NCI-H1048 (cell line): ENCODE measurements around the gene FOSL2.

Experiments used
- DNase-seq: peaks from one replicate; lab custom pipeline; 2025; lab: John Stamatoyannopoulos, UW

Gene FOSL2

DNA sequence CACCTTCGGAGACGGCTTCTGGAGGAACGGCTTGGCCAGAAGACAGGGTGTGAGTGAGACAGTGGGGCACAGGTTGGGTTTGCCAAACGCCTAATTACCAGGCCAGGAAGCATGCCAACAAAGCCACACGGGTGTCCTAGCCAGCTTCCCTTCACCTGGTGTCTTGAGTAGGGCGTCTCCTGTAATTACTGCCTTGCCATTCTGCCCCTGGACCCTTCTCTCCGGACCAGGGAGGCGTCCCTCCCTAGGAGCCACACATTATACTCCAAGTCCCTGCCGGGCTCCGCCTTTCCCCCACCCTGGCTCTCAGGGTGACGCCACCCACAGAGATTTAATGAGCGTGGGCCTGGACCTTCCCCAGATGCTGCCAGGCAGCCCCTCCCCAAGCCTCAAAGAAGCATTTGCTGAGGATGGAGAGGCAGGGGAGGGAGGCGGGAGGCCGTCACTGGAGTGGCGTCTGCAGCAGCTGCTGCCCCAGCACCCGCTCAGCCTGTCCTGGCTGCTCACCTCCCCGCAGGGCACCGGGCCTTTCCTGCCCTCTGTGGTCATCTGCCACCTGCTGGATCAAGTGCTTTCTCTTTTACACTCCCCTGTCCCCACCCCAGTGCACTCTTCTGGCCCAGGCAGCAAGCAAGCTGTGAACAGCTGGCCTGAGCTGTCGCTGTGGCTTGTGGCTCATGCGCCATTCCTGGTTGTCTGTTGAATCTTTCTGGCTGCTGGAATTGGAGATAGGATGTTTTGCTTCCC is 20.7 kb downstream of the FOSL2 start:
- no peak for DNase-seq

DNA sequence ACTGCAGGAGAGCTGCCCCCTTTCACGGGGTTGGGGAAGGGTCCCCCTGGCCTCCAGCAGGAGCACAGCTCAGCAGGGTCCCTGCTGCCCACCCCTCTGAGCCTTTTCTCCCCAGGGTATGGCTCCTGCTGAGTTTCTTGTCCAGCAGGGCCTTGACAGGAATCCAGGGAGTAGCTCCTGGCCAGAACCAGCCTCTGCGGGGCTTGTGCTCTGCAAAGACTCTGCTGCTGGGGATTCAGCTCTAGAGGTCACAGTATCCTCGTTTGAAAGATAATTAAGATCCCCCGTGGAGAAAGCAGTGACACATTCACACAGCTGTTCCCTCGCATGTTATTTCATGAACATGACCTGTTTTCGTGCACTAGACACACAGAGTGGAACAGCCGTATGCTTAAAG is 21.2 kb downstream of the FOSL2 start:
- DNase-seq: no peak

DNA sequence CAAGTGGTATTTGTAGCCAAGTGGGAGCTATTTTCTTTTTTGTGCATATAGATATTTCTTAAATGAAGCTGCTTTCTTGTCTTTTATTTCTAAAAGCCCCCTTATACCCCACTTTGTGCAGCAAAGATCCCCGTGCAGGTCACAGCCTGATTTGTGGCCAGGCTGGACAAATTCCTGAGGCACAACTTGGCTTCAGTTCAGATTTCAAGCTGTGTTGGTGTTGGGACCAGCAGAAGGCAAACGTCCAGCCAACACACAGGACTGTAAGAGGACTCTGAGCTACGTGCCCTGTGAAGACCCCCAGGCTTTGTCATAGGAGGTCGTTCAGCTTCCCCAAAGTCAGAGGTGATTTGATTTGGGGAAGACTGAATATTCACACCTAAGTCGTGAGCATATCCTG is 21.9 kb downstream of the FOSL2 start:
- no peak for DNase-seq

DNA sequence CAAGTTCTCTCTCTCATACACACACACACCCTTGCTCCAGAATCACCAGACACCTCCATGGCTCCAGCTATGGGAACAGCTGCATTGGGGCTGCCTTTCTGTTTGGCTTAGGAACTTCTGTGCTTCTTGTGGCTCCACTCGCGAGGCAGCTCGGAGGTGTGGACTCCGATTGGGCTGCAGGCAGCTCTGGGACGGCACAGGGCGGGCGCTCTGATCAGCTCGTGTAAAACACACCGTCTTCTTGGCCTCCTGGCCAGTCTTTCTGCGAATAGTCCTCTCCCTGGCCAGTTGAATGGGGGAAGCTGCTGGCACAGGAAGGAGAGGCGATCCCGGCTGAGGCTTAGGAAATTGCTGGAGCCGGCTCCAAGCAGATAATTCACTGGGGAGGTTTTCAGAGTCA is 22.4 kb downstream of the FOSL2 start:
- DNase-seq: no peak

DNA sequence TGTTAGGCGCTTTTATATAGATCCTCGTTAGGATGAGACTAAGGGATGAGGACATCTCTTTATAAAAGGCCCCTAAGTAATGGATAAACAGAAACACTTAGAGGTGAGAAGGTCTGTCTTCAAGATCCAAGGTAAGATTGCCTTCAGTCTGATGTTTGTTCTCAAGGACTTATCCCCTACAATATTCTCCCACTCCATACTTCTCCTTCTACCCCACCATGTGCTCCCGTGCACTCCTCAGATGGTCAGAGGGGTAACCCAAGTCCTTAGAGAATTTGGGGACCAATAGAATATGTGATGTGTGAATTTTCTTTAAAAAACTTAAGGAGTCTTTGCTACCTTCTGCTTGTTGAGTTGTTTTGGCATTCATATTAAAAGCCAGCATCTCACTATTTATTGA is 23.1 kb downstream of the FOSL2 start:
- no peak for DNase-seq

DNA sequence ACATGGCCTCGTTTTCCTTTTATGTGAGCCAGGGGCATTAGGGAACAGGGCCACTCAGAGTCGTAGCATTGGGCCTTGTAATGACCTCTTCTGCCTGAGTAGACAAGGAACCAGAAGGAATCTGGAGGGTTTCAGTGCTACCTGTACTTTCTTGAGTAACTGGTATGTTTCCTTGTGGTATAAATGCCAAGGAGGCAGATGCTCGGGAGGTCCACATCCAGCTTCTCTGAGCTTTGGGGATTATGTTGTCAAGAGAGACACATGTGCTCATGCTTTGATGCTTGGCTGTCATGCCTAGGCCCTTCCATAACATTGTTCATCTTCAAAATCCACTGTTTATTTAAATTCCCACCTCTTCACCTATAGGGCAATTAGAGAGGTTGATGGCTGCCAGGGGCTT is 26.3 kb downstream of the FOSL2 start:
- no peak for DNase-seq

DNA sequence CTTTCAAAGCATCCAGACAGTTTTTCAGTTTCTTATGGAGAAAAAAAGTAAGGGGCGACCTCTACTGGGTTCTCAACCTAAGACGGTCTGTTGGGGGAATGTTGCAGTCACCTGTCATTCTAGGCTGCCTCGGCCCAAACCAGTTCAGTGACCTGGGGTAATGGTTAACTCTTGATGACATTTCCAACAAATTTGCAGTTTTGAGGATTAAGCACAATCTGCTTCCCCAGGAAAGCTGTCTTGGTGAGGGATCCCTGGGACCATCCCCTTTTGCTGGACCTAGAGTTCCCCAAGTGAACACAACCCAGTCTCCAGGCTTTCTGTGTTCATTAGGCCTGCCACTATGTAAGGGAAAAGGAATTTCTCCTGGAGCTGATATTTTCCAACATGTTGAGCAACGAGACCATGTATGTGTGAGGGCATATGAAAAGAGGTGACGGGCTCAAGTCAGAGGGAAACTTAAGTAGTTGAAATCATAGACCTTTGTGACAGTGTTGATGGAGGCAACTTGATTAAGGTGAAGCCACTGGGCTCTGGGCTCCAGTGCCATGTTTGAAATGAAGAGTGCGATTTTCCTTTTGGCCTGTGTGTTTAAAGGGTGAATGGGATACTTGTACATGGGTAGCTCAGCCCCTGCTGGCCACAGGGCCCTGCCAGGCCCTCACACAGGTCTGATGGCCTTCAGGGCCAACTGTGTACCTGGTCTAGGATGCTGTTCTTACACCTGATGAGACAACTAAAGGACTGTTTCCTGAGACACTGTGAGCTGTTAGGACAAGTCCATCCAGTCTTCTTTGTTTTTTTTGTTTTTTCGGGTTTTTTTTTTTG is 27.0 kb downstream of the FOSL2 start:
- DNase-seq: no peak

DNA sequence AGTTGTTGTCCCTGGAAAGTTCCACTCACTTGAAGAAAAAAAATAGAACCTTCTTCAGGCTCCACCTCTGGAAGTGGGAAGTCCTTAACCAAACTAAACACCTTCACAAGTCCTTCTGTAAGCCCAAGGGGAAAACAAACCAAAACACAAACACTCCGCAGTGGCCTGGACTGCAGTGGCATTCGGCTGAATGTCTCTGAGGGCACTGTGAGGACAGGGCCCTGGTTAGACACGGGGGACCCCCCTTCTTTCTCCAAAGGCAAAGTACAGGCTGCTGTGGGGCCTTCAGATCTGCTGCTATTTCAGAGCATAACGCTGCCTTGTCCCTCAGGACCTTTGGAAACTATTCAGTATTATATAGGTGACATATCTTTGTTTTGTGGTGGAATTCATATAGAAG is 28.1 kb downstream of the FOSL2 start:
- no peak for DNase-seq

DNA sequence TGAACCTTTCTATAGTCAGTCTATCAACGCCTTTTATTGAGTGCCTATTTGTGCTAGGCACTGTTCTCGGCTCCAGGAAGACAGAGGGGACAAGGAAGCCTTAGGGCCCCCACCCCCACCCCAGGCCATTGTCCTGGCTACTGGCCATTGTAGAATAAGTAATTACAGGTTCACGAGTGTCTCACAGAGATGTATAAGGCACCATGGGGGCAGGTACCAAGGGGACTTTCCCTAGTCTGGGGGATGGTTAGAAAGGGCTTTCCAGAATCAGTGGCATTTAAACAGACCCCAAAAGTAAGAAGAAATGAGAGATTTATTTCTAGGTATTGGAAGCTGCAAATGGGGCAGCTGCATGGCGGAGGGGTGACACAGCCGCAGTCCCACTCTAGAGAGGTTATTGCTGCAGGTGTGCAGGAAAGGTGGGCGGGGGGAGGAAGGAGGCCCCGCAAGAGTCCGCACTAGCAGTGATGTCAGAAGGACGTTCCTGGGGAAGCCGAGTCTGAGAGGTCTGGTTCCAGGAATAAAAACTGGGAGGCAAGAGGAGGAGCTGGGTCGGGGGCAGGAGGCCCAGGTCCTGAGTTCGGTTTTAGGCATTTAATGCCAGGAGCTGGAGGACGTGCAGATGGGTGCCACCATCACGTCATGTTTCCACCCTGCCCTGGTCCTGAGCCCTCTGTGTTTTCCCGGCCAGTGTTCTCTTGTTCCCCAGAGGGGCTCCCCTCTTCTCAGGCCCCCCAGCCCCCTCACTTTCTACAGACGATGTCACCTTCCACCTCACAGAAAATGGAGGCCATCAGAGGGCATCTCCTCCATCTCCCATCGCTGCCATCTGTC is 30.5 kb downstream of the FOSL2 start:
- no peak for DNase-seq

DNA sequence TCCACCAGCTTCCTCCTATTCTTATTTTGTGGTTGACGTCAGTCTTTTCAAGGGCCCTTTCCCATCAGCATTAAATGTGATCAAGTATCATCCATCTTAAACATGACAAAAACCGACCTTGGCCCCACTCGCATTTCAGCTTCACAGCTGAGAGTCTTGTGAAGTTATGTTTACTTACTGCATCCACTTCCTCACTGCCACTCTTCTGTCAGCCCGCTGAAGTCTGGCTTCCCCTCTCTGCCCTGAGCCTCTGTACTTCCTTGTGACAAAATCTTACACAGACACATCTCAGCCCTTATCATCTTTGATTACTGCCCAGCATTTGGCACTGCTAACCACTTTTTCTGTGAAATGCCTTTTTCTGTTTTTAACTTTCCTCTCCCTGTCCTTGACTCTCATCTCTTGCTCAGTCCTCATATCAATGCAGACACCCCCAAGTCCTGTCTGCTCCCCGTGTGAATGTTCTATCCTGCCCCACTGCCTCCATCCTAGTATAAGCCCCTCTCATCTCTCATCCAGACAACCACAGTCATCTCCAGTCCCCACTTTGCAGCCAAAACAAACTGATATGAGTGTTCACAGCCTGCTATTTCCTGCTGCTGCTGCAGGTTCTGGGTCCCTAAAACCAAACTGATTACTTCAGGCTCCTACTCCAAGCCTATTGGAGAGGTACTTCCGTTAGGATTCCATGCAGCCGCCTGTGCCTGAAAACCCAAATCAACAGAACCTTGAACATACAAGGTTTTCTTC is 31.4 kb downstream of the FOSL2 start:
- no peak for DNase-seq

DNA sequence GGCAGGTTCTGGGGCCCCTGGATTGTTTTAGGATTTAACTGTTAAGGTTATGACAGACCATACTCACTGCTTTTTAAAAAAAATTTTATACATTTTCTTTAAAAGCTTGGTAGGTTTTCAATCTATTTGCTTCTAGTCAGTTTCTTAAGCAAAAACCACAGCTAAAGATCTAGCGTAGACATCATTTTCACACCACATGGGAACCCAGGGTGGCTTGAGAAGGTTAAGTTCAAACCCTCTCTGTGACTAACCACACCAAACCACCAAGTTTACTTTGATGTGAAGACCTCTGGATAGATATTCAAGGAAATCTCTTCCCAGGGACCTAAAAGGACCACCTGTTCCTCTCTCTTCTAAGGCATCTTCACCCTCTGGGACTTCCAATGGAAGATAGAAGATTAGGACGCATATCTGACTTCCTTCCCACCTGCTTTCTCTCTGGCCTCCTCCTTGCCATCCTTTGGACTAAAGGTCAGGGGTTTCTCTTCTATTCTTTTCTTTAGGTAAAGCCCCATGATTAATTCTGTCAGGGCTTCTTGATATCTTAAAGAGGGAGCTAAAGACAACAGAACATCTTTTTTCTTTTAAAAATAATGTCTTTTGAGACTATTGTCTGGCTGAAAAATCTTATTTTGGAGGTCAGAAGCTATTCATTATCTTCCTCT is 32.3 kb downstream of the FOSL2 start:
- DNase-seq: no peak

DNA sequence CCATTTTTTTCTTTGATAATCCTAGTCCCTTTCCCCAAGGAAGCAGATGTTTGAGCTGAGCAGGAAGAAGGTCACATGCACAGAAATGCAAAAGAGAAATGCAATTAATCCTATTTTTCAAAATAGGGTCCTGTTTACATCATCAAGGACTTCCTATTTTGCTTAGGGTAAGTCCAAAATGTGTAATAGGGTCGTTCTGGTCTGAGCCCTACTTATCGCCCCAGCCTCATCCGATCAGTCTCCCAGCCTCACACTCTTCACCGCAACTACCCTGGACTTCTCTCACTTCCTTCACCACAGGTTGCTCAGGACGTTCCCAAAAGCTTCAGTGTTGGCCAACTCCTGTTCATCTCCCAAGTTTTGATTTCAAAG is 32.8 kb downstream of the FOSL2 start:
- DNase-seq: no peak

DNA sequence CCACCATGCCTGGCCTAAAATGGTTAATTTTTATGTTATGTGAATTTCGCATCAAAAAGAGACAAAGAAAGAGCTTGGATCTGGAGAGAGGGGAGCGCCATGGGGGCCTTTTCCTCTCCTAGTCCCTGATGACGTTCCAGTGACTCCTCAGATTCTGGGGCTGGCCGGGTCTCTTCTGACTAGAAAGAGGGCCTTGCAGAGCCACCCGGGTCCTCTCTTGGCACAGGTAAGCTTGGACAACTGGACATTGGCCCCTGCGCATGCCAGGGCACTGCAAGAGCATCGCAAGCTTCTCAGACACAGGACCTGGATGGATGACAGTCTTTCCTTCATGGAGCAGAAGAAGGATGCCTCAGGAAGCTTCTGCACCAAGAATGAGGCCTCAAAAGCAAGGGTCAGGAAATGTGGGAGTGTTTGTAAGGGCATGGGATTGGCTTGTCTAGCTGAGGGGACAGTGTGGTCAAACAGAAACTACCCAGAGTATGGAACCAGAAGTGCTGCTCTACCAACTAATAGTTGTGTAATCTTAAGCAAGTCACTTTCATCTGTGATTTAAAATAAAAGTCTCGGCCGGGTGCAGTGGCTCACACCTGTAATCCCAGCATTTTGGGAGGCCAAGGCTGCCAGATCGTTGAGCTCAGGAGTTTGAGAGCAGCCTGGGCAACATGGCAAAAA is 35.2 kb downstream of the FOSL2 start:
- no peak for DNase-seq

DNA sequence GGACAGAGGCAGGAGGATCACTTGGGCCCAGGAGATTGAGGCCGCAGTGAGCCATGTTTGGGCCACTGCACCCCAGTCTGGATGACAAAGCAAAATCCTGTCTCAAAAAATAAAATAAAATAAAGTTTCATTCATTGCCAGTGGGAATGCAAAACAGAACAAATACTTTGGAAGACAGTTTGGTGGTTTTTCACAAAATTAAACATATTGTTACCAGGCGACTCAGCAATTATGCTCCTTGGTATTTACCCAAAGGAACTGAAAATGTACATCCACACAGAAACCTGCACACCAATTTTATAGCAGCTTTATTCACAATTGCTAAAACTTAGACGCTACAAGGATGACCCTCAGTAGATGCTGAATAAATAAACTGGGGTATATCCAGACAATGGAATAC is 35.8 kb downstream of the FOSL2 start:
- no peak for DNase-seq

DNA sequence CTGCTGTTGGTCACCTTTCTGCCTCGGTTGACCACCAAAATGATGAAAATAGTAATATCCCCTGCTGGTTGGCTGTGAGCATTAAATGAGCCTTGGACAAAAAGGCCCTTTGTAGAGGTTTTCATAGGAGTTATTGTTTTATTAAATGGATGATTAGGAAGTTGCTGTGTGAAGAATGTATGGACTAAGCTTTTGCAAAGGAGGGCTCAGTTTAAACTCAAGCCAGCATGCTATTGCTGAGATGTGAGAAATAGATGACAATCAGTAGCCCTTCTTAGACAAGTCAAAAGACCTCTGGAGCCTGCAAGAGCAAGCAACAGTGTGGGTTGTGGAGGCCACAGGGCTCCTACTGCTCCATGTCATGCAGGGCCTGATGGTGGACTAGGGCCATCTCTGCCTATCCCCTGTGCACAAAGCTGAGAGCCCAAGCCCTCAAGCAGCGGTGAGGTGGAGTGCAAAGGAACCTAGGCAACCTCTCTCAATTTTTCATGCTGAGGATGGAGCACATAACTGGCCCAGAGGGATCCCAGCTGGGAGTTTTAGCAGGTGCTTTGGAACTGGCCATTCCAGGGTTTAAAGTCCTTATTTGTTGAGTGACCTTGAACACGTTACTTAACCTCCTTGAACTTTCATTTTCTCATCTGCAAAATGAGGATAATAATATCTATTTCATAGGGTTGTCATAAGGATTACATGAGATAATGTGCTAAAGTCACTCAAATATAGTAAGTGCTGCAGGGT is 37.1 kb downstream of the FOSL2 start:
- DNase-seq: no peak

DNA sequence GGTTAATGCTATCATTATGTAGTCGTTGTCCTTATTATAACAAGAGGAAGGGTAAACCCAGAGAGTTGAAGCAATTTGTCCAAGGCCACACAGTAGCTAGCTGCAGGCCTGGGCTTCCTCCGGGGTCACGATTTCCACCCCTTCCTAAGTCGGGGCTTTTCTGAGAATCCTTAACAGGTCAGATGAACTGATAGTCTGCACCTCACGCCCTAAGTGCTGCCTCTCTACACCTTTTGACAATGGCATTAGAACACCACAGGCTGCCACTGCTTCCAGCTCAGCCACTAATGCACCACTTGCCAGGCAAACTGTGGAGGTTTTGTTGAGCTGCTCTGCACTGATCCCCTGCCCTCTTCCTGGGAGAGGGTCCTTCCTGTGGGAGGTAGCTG is 37.7 kb downstream of the FOSL2 start:
- DNase-seq: no peak

DNA sequence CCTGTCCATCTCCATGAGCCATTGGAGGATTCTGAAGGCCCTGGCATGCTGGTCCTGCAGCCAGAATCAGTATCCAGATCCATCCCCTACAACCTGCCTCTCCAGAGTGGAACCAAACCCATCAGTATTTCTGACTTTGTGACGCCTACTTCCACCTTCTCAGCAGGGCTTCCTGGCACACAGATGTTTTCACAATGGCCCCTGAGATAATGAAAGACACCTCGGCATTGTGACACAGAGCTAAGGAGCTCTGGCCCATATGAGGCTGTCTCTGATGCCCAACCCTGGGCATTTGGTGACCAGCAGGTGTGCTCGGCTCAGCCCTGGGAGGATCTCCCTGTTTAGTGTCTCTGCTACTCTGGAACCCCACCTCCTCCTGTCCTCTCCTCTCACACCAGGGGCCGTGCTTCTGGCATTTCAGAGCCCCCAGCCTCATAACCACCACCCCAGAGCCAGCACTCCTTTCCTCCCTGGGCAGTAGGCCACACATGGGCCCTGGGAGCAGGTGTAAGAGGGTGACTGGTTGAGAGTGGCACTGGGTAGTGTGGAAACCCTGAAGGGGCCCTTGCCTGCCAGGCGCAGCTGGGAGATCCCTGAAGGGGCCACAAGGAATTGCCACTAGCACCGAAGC is 38.2 kb downstream of the FOSL2 start:
- no peak for DNase-seq

DNA sequence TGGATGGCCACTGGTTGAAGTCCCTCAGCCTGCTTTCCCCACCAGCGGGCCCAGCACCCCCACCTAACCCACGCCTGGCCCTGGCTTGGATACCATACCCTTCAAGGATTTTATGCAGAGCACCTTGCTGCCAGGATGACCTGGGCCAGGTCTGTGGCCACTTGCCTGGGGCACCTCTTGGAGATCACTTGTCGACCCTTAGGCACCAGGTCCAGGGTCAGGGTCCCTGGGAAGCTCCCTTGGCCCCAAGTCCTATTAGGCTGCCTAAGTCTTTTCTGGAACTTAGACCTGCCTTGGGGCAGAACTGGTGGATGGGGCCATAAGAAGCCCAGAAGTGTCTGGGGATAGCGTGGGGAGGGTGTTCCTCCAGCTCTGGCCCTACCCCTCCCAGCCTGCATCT is 39.1 kb downstream of the FOSL2 start:
- no peak for DNase-seq

DNA sequence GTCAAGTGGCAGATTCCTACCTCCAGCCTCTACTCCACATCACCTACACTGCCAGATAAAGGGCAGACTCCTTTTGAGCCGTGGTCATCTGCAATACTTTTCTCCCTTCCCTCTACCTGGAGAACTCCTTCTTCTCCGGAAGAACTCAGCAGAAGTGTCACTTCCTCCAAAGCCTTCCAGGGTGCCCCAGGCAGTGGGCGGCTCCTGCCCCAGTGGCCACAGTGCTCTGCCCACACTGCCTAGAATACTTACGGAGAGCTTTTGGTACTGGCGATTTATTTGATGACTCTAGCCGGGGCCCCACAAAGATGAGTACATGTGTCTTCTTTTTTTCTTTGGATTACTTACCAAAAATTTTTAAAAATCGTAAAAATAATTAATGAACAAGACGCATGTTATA is 39.7 kb downstream of the FOSL2 start:
- no peak for DNase-seq

DNA sequence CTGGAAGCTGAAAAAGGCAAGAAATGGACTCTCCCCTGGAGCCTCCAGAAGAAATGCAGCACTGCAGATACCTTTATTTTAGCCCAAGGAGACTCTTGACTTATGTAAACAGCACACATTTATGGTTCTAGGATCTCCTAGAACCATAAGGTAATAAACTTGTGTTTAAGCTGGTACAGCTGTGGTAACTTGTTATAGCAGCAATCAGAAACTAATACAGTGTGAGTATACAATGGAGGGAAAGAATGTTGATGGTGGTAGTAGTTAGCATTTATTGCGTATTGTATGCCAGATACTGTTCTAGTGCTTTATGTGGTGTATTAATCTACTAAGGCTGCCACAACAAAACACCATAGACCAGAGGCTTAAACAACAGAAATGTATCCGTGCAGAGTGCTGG is 40.6 kb downstream of the FOSL2 start:
- DNase-seq: no peak
